ENCODE results near the gene NUTF2. TPM values are rescaled to one million over a fixed set of nuclear protein-coding genes. Genes with fewer than 3 reads are reported as not detected.

NUTF2 gene
- total and polyA plus RNA-seq, 10 of the 15 experiments (the other 5 are each of a cell fraction or from before 2014, with no cell fraction given): 116 to 342 (median 202) TPM

- TF ChIP-seq TBL1XR1 (IDR thresholded peaks at IDR 0.05; ENCODE audit: low read depth, low read length) (no peak), ZNF217 (IDR thresholded peaks at IDR 0.05) (no peak), SIX5 (IDR thresholded peaks at IDR 0.05; ENCODE audit: low read depth, low read length, severe bottlenecking) (no peak), ETV6 (conservative IDR thresholded peaks at IDR 0.05 in 1 of 2, IDR thresholded peaks at IDR 0.05 in 1 of 2; ENCODE audit: borderline replicate concordance in 1 of 2, low read depth in 1 of 2) (no peak), TAF1 (IDR thresholded peaks at IDR 0.05; ENCODE audit: borderline replicate concordance, low read depth, low read length) (no peak), LARP7 (IDR thresholded peaks at IDR 0.05) (no peak), ATF3 (IDR thresholded peaks at IDR 0.05; ENCODE audit: borderline replicate concordance, extremely low read depth, low read depth, low read length) (no peak), SUZ12 (IDR thresholded peaks at IDR 0.05; ENCODE audit: unreplicated experiment) (no peak), YY1 (IDR thresholded peaks at IDR 0.05; ENCODE audit: low read depth, low read length) (no peak), USF1 (IDR thresholded peaks at IDR 0.05; ENCODE audit: borderline replicate concordance, extremely low read length, insufficient read depth, low read depth, low read length) (no peak), HDAC2 (IDR thresholded peaks at IDR 0.05) (no peak), DPF2 (IDR thresholded peaks at IDR 0.05) (no peak), CHD1 (IDR thresholded peaks at IDR 0.05; ENCODE audit: low read depth, low read length) (no peak), NKRF (conservative IDR thresholded peaks at IDR 0.05) (no peak), NR2F1 (conservative IDR thresholded peaks at IDR 0.05) (no peak), BCL3 (IDR thresholded peaks at IDR 0.05; ENCODE audit: borderline replicate concordance, insufficient read depth, low read depth, low read length, poor library complexity, severe bottlenecking) (no peak), BMI1 (IDR thresholded peaks at IDR 0.05; ENCODE audit: borderline replicate concordance) (no peak)
- POLR2A ChIA-PET: no interaction called here
- H3K27ac ChIP-seq (ENCODE audit: control insufficient read depth, insufficient read depth): no peak overlapping the region
- 100% methylated on average over 4 of the region's 4 CpGs for WGBS (ENCODE audit: insufficient coverage, insufficient replicate concordance, low lambda C conversion rate, missing lambda C conversion rate)
- no peaks in the 10 kb centered on the region; the same call in 1 of the 2 replicates for H3K79me2 ChIP-seq (ENCODE audit: control insufficient read depth, insufficient read depth, low read length)
- H3K36me3 ChIP-seq (ENCODE audit: control insufficient read depth in 2 of 2, insufficient read depth in 2 of 2, low read length in 1 of 2): no peaks in the 10 kb centered on the region; a peak in 2 of 4 replicates
- H3K9me3 ChIP-seq (replicated peaks; ENCODE audit: control insufficient read depth, insufficient read depth, low read length): no peaks in the 10 kb centered on the region
- no peaks in the 10 kb centered on the region for H3K4me1 ChIP-seq (ENCODE audit: control insufficient read depth, insufficient read depth, low read length)
- ATAC-seq (no peak), FAIRE-seq (no peak), DNase-seq (ENCODE audit: low read depth, low spot score) (no peak)
- intact Hi-C loops (cut with micrococcal nuclease; ENCODE audit: unreplicated experiment): no loop called here
- CTCF ChIA-PET: interaction anchor here (1.0 to 1.2 kb wide), 2 partner anchors 136 to 230 kb away, joined by 3 to 4 read pairs; no protein-coding TSS in a partner anchor
- no peaks in the 10 kb centered on the region for H3K27me3 ChIP-seq (replicated peaks in 1 of 2; ENCODE audit: control insufficient read depth in 2 of 2, insufficient read depth in 2 of 2, low read length in 1 of 2)
- H3K4me3 ChIP-seq: no peak overlapping the region
- BruUV-seq (replicated peaks): no TSS peak
- H3K4me2 ChIP-seq (ENCODE audit: control insufficient read depth, insufficient read depth): no peak overlapping the region
- H2AFZ ChIP-seq (ENCODE audit: control insufficient read depth, low read depth, low read length): no peak overlapping the region
- H4K20me1 ChIP-seq (ENCODE audit: control insufficient read depth, insufficient read depth): no peaks in the 10 kb centered on the region; the same call in 1 of the 2 replicates
- RAD21 ChIA-PET (ENCODE audit: unreplicated experiment): interaction anchor here (0.8 kb wide), 1 partner anchor 818 kb away, joined by 3 read pairs; no protein-coding TSS in a partner anchor
- SMC1A ChIA-PET (ENCODE audit: uncharacterized antibody, unreplicated experiment): no interaction called here
- no peak overlapping the region for H3K9ac ChIP-seq (ENCODE audit: control insufficient read depth, insufficient read depth, low read length)
- in situ Hi-C loops (cut with MboI): no loop called here
Observed at GRCh38 chr16:67902831-67903230, 56.1 kb downstream of the NUTF2 start.

Measured in GM12878 (cell line).